PC-9 (cell line): Measurements from ENCODE around the gene LMCD1. TPM values are rescaled to one million over a fixed set of nuclear protein-coding genes. Genes with fewer than 3 reads are reported as not detected.

Experiments used
- BruUV-seq: library from RNA; stranded (reverse); fragments of 400-500 nt; replicated peaks from 2 replicates; lab custom pipeline; 2021; lab: Mats Ljungman, UMichigan
- CTCF ChIA-PET: fragments of 300-600 bp; sonication (Branson Sonifier 250); formaldehyde crosslinking; loops from one replicate; lab custom pipeline; 2022; ENCODE audit warnings: antibody characterized with exemption; lab: Charles Lee
- POLR2A ChIA-PET: fragments of 300-600 bp; sonication (Branson Sonifier 250); formaldehyde crosslinking; loops from one replicate; lab custom pipeline; 2022; ENCODE audit warnings: antibody characterized with exemption; ENCODE audit not compliant: unreplicated experiment; lab: Charles Lee
- DNase-seq, 2 experiments: peaks; one replicate each; pipeline versions ENCODE4 v3.0.0 to v3.0.0-alpha.2; 2015 to 2022; ENCODE audit warnings: mixed read lengths in 1 of 2
- H2AFZ ChIP-seq: fragments of 200-600 bp; sonication (generic); 2 replicates; pipeline ENCODE4 v1.8.1; 2017; ENCODE audit warnings: antibody characterized with exemption
- H3F3A ChIP-seq: fragments of 200-600 bp; sonication (generic); 2 replicates; pipeline ENCODE4 v1.8.1; 2017; ENCODE audit warnings: antibody characterized with exemption, mild to moderate bottlenecking, low read depth; ENCODE audit not compliant: insufficient read depth
- H3K27ac ChIP-seq: fragments of 200-600 bp; sonication (generic); 2 replicates; pipeline ENCODE4 v1.6.1; 2016; ENCODE audit warnings: mixed run types
- H3K27me3 ChIP-seq: fragments of 200-600 bp; sonication (generic); 2 replicates; pipeline ENCODE4 v1.6.1; 2016; ENCODE audit warnings: low read depth, mixed run types; ENCODE audit not compliant: insufficient read depth
- H3K36me3 ChIP-seq: fragments of 200-600 bp; sonication (generic); 2 replicates; pipeline ENCODE4 v1.6.1; 2016; ENCODE audit warnings: low read depth, mixed run types
- H3K4me1 ChIP-seq: fragments of 200-600 bp; sonication (generic); replicated peaks from 2 replicates; pipeline ENCODE4 v1.6.1; 2016; ENCODE audit warnings: mixed run types; ENCODE audit not compliant: insufficient read depth
- H3K4me2 ChIP-seq: fragments of 200-600 bp; sonication (generic); 2 replicates; pipeline ENCODE4 v1.6.1; 2017; ENCODE audit warnings: mixed run types
- H3K4me3 ChIP-seq: fragments of 200-600 bp; sonication (generic); 2 replicates; pipeline ENCODE4 v1.6.1; 2016; ENCODE audit warnings: mixed run types
- H3K79me2 ChIP-seq: fragments of 200-600 bp; sonication (generic); 2 replicates; pipeline ENCODE4 v1.6.1; 2017; ENCODE audit warnings: low read depth, mixed run types
- H3K9me2 ChIP-seq: fragments of 200-600 bp; sonication (generic); 2 replicates; pipeline ENCODE4 v1.8.1; 2017; ENCODE audit warnings: mild to moderate bottlenecking; ENCODE audit not compliant: insufficient read depth
- H3K9me3 ChIP-seq: fragments of 200-600 bp; sonication (generic); 2 replicates; pipeline ENCODE4 v1.8.1; 2016; ENCODE audit warnings: low read depth; ENCODE audit not compliant: insufficient read depth
- H4K20me1 ChIP-seq: fragments of 200-600 bp; sonication (generic); 2 replicates; pipeline ENCODE4 v1.8.1; 2017; ENCODE audit not compliant: insufficient read depth
- CTCF ChIP-seq: fragments of 200-600 bp; sonication (generic); conservative IDR thresholded peaks from 2 replicates; pipeline ENCODE4 v1.6.1; 2017; ENCODE audit warnings: mixed run types, antibody characterized with exemption, mild to moderate bottlenecking, moderate library complexity
- EZH2 ChIP-seq: fragments of 200-600 bp; sonication (generic); IDR thresholded peaks from 2 replicates; pipeline ENCODE4 v1.8.0; 2017; ENCODE audit warnings: antibody characterized with exemption, low read depth
- intact Hi-C: fragments of 100-400 bp; cut with micrococcal nuclease; formaldehyde crosslinking; loops from one replicate; pipeline ENCODE4 v1.10.0; 2022; ENCODE audit not compliant: unreplicated experiment
- total RNA-seq: library from RNA; stranded (reverse); gene quantifications from 2 replicates; pipeline ENCODE4 v1.2.3, GENCODE V29; 2021

Gene LMCD1
- total RNA-seq, 1 experiment from 2014 or later = 10.3 TPM

DNA sequence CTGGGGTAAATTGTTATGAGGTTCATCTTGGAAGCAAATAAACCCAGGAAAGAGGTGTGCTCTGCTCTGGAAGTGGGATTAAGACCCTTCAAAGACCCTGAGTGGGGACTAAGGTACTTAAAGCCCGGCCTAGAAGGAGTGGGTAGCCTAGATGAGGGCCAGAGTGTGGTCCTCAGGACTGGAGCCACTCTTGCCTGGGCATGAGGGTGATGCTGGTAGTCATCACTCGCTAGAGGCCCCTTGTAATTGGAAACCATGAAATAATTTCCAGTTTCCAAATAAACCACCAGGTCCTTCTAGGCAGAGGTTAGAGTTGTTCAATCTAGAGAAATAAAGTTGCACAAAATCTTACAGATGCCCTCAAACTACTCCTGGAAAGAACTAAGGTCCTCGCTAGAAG lies 15.2 kb upstream of the LMCD1 start:
- ChIA-PET CTCF (no interaction called here), POLR2A (no interaction called here)
- no peaks in the 10 kb centered on the region for H3K9me3 ChIP-seq
- no peak overlapping the region for H3K27ac ChIP-seq
- H3K27me3 ChIP-seq = no peaks in the 10 kb centered on the region
- no peak for TF ChIP-seq EZH2
- TF ChIP-seq CTCF = no peak
- H4K20me1 ChIP-seq = no peaks in the 10 kb centered on the region
- no peak overlapping the region for H3K4me3 ChIP-seq
- H3K4me2 ChIP-seq = no peak overlapping the region
- BruUV-seq = no TSS peak
- H3K9me2 ChIP-seq = no peaks in the 10 kb centered on the region
- H3K4me1 ChIP-seq = no peaks in the 10 kb centered on the region
- H3K36me3 ChIP-seq = no peaks in the 10 kb centered on the region
- no peaks in the 10 kb centered on the region for H3K79me2 ChIP-seq
- no peaks in the 10 kb centered on the region for H3F3A ChIP-seq
- no peak overlapping the region for H2AFZ ChIP-seq
- DNase-seq = no peak
- intact Hi-C loops = no loop called here

DNA sequence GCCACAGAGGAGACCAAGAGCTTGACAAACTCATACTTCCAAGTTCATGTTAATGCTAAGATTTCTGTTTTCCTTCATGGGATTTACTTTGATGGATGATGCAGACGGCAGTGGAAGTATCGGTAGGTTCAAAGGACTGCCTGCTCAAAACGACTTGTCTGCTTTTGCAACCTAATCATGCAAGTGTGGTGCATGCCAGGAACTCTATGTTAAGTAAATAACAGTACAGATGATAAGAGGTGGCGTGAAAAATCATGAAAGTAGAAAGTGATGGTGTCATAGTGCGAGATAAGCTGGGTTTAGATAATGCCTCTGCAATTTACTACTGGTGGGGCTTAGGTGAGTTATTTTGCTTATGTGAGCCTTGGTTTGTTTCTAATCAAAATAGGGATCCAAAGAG lies 14.7 kb upstream of the LMCD1 start:
- TF ChIP-seq CTCF = no peak
- no peak for TF ChIP-seq EZH2
- H3K4me3 ChIP-seq = no peak overlapping the region
- H3K36me3 ChIP-seq = no peaks in the 10 kb centered on the region
- ChIA-PET CTCF (no interaction called here), POLR2A (no interaction called here)
- H3K4me1 ChIP-seq = no peaks in the 10 kb centered on the region
- no peak overlapping the region for H2AFZ ChIP-seq
- intact Hi-C loops = no loop called here
- DNase-seq = no peak
- no peaks in the 10 kb centered on the region for H3K9me3 ChIP-seq
- H3K4me2 ChIP-seq = no peak overlapping the region
- H3K27ac ChIP-seq = no peak overlapping the region
- no peaks in the 10 kb centered on the region for H3K27me3 ChIP-seq
- no peaks in the 10 kb centered on the region for H3F3A ChIP-seq
- no peaks in the 10 kb centered on the region for H3K9me2 ChIP-seq
- BruUV-seq = no TSS peak
- H4K20me1 ChIP-seq = no peaks in the 10 kb centered on the region
- no peaks in the 10 kb centered on the region for H3K79me2 ChIP-seq

GRCh38 chr3:8488411-8488810 lies 13.2 kb upstream of the LMCD1 start:
- H3K79me2 ChIP-seq = no peaks in the 10 kb centered on the region
- POLR2A ChIA-PET = interaction anchor here (0.6 kb wide), 1 partner anchor 628 kb away, joined by 3 read pairs; no protein-coding TSS in a partner anchor
- H3K4me1 ChIP-seq = peaks cover 11% of the 10 kb centered on the region
- no peaks in the 10 kb centered on the region; the same call in 1 of the 2 replicates for H3F3A ChIP-seq
- CTCF ChIA-PET = no interaction called here
- BruUV-seq = no TSS peak
- no peak overlapping the region for H3K27ac ChIP-seq
- H4K20me1 ChIP-seq = no peaks in the 10 kb centered on the region
- H3K4me2 ChIP-seq = no peak overlapping the region
- H3K4me3 ChIP-seq = no peak overlapping the region
- intact Hi-C loops = no loop called here
- no peaks in the 10 kb centered on the region for H3K9me3 ChIP-seq
- H3K36me3 ChIP-seq = no peaks in the 10 kb centered on the region
- H3K9me2 ChIP-seq = no peaks in the 10 kb centered on the region
- H2AFZ ChIP-seq = no peak overlapping the region
- H3K27me3 ChIP-seq = no peaks in the 10 kb centered on the region
- no peak for DNase-seq
- TF ChIP-seq EZH2 (no peak), CTCF (no peak)
